SKM-1 treated with dmso at 0.1 percent for 144 hours (cell line): ENCODE measurements around the gene CLEC4C.
"Not testable (repeated sequence)": the region's sequence is repeated elsewhere in the genome, so short reads cannot be mapped to it uniquely, and the experiment has no call there.

Experiments used
- DNase-seq: peaks from one replicate; lab custom pipeline; 2025; ENCODE audit not compliant: unreplicated experiment; lab: John Stamatoyannopoulos, UW

CLEC4C gene

GRCh38 chr12:7747246-7747645 is at the start of gene CLEC4C:
Gene CLEC4C (minus strand): TSS chr12:7747375. CDS start chr12:7747348, 27 bp downstream.
- DNase-seq: no peak

GRCh38 chr12:7793211-7793610 is 46.0 kb upstream of the CLEC4C start:
- no peak for DNase-seq

GRCh38 chr12:7788884-7789528 is 41.8 kb upstream of the CLEC4C start, which contains the start of gene NANOG:
Gene NANOG (plus strand): TSS chr12:7789402. CDS start chr12:7789615, 213 bp downstream.
- not testable (repeated sequence) for DNase-seq

- no peak for DNase-seq
Observed at GRCh38 chr12:7788294-7788660, 41.1 kb upstream of the CLEC4C start.

- no peak for DNase-seq
Observed at GRCh38 chr12:7787574-7788293, 40.6 kb upstream of the CLEC4C start.

GRCh38 chr12:7784701-7785100 is 37.5 kb upstream of the CLEC4C start:
- no peak for DNase-seq

- DNase-seq: not testable (repeated sequence)
Observed at GRCh38 chr12:7783433-7783832, 36.3 kb upstream of the CLEC4C start.

- no peak for DNase-seq
Observed at GRCh38 chr12:7782055-7782454, 34.9 kb upstream of the CLEC4C start.

GRCh38 chr12:7781274-7781673 is 34.1 kb upstream of the CLEC4C start:
- no peak for DNase-seq

GRCh38 chr12:7769999-7770398 is 22.8 kb upstream of the CLEC4C start:
- DNase-seq: no peak

GRCh38 chr12:7758766-7759140 is 11.6 kb upstream of the CLEC4C start:
- DNase-seq: no peak

GRCh38 chr12:7756993-7757392 is 9.8 kb upstream of the CLEC4C start:
- no peak for DNase-seq

- not testable (repeated sequence) for DNase-seq
Observed at GRCh38 chr12:7755668-7756067, 8.5 kb upstream of the CLEC4C start.

GRCh38 chr12:7751941-7752922 is 5.1 kb upstream of the CLEC4C start:
- DNase-seq: not testable (repeated sequence)

GRCh38 chr12:7751394-7751793 is 4.2 kb upstream of the CLEC4C start:
- DNase-seq: no peak

- no peak for DNase-seq
Observed at GRCh38 chr12:7750350-7750749, 3.2 kb upstream of the CLEC4C start.

GRCh38 chr12:7749442-7749841 is 2.3 kb upstream of the CLEC4C start:
- no peak for DNase-seq

GRCh38 chr12:7748852-7749251 is 1.7 kb upstream of the CLEC4C start:
- DNase-seq: no peak

GRCh38 chr12:7732993-7733392 is 14.2 kb downstream of the CLEC4C start:
- DNase-seq: no peak

- DNase-seq: no peak
Observed at GRCh38 chr12:7731486-7731885, 15.7 kb downstream of the CLEC4C start.

GRCh38 chr12:7730984-7731383 is 16.2 kb downstream of the CLEC4C start:
- not testable (repeated sequence) for DNase-seq
